ENCODE data around the gene TAPBPL. TPM values are rescaled to one million over a fixed set of nuclear protein-coding genes. Genes with fewer than 3 reads are reported as not detected.
"Not testable (repeated sequence)": the region's sequence is repeated elsewhere in the genome, so short reads cannot be mapped to it uniquely, and the experiment has no call there.

TAPBPL gene
- polyA plus RNA-seq, 4 donors, result 15.5 to 25.6 (median 19.5) TPM

- DNase-seq (ENCODE audit: low read depth in 4 of 4, low spot score in 2 of 4), result no peak
Measured at GRCh38 chr12:6460751-6461371, 9.0 kb downstream of the TAPBPL start.

GRCh38 chr12:6461401-6462233 lies 9.8 kb downstream of the TAPBPL start:
- no peak for DNase-seq (ENCODE audit: low read depth in 4 of 4, low spot score in 2 of 4)

- no peak for DNase-seq (ENCODE audit: low read depth in 4 of 4, low spot score in 2 of 4)
Measured at GRCh38 chr12:6462234-6462995, 10.6 kb downstream of the TAPBPL start.

DNA sequence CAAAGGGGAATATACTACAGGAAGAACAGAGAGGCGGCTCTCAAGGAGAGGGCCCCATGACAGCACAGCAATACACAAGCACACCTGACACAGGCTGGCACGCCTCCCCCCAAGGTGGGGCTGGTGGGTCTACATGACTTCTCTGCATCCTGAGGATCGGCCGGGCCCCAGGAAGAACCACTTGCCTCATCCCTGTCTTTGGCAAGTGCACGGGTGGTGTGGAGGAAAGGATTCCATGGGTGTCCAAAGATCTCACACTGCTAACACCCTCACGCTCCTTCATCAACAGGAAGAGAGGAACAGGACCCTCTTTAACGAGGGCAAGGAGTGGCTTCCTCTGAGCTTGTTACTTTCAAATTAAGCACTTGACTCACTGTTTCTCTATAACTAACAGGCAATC lies 11.4 kb downstream of the TAPBPL start:
- DNase-seq (ENCODE audit: low read depth in 4 of 4, low spot score in 2 of 4), result no peak

DNA sequence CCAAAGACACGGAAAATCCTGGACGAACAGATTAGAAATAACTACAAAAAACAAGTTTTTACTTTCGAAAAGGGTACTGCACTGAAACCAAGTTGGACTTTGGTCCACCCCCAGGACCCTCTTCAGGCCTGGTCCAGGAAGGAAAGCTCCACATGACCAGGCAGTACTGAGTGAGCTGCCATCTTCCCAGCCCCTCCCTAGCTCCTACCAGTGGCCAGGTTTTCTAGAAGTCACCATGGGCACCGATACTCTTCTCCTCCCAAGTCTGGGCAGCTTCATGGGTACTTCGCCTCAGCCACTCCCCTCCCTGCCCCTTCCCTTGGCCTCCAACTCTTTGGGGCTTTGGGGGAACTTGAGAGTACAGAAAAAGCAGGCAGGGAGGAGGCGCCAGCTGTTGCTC lies 12.0 kb downstream of the TAPBPL start:
- DNase-seq (ENCODE audit: low read depth in 4 of 4, low spot score in 2 of 4), result no peak

- DNase-seq (ENCODE audit: low read depth in 4 of 4, low spot score in 2 of 4), result no peak
Measured at GRCh38 chr12:6464531-6464930, 12.7 kb downstream of the TAPBPL start.

- DNase-seq (ENCODE audit: low read depth in 4 of 4, low spot score in 2 of 4), result peak in 1 of 4 donors; percentile 56
Measured at GRCh38 chr12:6465467-6466183, 13.8 kb downstream of the TAPBPL start.

DNA sequence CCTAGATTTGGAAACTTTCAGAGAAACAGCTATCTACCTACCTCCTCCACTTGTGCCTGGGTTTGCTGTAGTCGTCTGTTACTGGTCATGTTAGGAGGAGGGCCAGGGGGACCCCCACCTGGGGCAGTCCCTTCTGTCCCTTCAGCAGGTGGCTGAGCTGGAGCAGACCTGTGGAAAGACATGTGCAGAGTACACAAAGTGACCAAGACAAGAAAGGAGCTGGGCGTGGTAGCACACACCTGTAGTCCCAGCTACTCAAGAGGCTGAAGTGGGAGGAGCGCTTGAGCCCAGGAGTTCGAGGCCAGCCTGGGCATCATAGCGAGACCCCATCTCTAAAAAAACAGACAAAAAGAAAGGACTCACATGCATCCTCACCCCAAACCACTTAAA lies 14.3 kb downstream of the TAPBPL start:
- DNase-seq (ENCODE audit: low read depth in 4 of 4, low spot score in 2 of 4), result no peak

GRCh38 chr12:6466751-6467150 lies 14.9 kb downstream of the TAPBPL start:
- DNase-seq (ENCODE audit: low read depth in 4 of 4, low spot score in 2 of 4), result not testable (repeated sequence)

- not testable (repeated sequence) for DNase-seq (ENCODE audit: low read depth in 4 of 4, low spot score in 2 of 4)
Measured at GRCh38 chr12:6467571-6468282, 15.9 kb downstream of the TAPBPL start.

GRCh38 chr12:6468283-6468575 lies 16.4 kb downstream of the TAPBPL start:
- DNase-seq (ENCODE audit: low read depth in 4 of 4, low spot score in 2 of 4), result no peak

- no peak for DNase-seq (ENCODE audit: low read depth in 4 of 4, low spot score in 2 of 4)
Measured at GRCh38 chr12:6469092-6469491, 17.2 kb downstream of the TAPBPL start.

DNA sequence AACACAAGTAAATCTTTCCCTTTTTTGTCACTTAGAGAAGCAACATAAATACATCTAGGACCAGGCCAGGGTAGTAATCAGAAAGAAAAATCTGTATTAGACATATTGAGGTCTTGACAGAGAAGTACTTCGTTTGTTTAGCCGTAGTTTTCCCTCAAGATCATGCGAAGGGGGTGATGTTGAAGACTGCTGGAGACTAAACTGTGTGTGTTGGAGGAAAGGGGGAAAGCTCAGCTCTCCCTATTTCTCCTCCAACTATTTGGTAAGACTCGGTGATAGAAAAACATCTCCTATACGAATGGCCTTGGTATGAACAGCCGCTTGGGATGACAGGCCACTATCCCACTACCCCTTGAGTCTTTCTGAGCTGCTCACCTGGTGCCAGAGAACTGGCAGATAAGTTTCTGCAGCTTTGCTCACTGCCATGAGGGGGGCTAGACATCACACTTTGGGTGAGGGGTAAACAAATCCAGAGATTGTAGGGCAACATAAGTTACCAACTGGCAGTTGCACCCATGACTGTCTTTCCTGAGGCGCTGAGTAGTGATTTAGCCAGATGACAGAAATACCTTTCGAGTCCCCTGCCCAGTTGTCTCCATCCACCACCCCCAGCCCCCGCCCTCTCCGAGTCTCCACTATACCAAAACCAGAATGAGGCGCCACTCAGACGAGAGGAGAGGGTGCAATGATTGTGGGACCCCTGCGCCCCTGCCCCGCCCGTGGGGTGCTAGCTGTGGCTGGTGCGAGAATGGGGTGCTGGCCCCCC lies 17.9 kb downstream of the TAPBPL start:
- no peak for DNase-seq (ENCODE audit: low read depth in 4 of 4, low spot score in 2 of 4)

- DNase-seq (ENCODE audit: low read depth in 4 of 4, low spot score in 2 of 4), result peak; percentile 90 to 96 (median 94)
Measured at GRCh38 chr12:6470375-6471163, 18.7 kb downstream of the TAPBPL start, which contains the start of gene VAMP1. VAMP1 (minus strand) TSS chr12:6470677; CDS start chr12:6470531, 146 bp downstream.

DNA sequence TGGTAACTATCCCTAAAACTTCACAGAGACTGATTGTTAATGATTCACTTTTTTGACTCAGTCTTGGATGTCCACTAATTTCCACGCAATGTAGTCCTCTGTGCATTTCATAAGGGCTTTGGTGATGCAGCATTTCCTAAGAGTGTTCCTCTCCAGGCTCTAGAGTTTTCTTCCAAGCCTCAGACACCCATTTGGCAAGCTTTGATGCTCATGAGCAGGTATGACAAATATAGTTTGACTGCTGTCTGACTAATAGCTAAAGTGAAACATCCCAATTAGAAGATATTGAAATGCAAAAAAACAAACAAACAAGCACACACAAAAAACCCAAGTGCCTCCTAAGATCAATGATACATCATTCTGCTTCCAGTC lies 20.1 kb downstream of the TAPBPL start:
- no peak for DNase-seq (ENCODE audit: low read depth in 4 of 4, low spot score in 2 of 4)

DNA sequence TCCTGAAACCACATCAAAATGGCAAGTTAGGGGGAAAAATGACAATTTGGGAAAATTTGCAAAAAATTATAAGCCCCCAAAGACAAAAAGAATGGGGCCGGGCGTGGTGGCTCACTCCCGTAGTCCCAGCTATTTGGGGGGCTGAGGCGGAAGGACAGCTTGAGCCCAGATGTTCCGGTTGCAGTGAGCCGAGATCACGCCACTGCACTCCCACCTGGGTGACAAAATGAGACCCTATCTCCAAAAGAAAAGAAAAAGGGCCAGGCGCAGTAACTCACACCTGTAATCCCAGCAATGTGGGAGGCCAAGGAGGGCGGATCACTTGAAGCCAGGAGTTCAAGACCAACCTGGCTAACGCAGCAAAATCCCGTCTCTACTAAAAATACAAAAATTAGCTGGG lies 20.6 kb downstream of the TAPBPL start:
- no peak for DNase-seq (ENCODE audit: low read depth in 4 of 4, low spot score in 2 of 4)

DNA sequence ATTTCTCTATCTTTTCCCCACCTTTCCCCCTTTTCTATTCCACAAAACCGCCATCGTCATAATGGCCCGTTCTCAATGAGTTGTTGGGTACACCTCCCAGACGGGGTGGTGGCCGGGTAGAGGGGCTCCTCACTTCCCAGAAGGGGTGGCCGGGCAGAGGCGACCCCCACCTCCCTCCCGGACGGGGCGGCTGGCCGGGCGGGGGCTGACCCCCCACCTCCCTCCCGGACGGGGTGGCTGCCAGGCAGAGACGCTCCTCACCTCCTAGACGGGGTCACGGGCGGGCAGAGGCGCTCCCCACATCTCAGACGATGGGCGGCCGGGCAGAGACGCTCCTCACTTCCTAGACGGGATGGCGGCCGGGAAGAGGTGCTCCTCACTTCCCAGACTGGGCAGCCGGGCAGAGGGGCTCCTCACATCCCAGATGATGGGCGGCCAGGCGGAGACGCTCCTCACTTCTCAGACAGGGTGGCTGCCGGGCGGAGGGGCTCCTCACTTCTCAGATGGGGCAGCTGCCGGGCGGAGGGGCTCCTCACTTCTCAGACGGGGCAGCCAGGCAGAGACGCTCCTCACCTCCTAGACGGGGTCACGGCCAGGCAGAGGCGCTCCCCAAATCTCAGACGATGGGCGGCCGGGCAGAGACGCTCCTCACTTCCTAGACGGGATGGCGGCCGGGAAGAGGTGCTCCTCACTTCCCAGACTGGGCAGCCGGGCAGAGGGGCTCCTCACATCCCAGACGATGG lies 23.6 kb downstream of the TAPBPL start:
- not testable (repeated sequence) for DNase-seq (ENCODE audit: low read depth in 4 of 4, low spot score in 2 of 4)

DNA sequence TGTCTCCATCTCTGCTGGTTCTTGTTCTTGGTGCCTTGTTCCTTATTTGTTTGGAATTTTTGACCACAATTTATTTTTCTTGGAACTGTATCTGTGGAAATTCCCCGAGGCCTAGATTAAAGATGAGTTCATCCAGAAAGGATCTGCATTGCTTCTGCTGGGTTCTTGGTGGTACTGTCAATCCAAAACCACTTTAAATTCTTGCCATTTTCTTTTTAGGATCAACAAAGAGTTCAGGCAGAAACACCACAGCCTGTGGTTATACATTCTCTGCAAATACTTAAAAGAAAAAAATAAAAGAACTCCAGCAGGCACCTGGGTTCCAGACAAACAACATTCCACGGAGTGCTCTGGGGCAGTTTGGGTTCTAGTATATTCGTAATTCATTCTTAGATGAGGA lies 24.6 kb downstream of the TAPBPL start:
- DNase-seq (ENCODE audit: low read depth in 4 of 4, low spot score in 2 of 4), result no peak
